GM18520 (cell line): ENCODE results near the gene DENND5B.

ENCODE experiments used
- ATAC-seq: cut with Tn5 transposase; IDR thresholded peaks from one replicate; pipeline ENCODE4 v1.9.1; 2021; ENCODE audit not compliant: unreplicated experiment

The DENND5B gene

GRCh38 chr12:31343139-31343538 lies 247.8 kb downstream of the DENND5B start:
- no peak for ATAC-seq

- no peak for ATAC-seq
Observed at GRCh38 chr12:31342286-31342685, 248.7 kb downstream of the DENND5B start.

- ATAC-seq, result no peak
Observed at GRCh38 chr12:31339831-31340622, 250.9 kb downstream of the DENND5B start.

GRCh38 chr12:31337952-31338351 lies 253.0 kb downstream of the DENND5B start:
- ATAC-seq, result no peak
